Right lobe of liver (tissue), 6 donors: Measurements from ENCODE around the gene TAS1R3. TPM values are rescaled to one million over a fixed set of nuclear protein-coding genes. Genes with fewer than 3 reads are reported as not detected.
"Not testable (repeated sequence)": the region's sequence is repeated elsewhere in the genome, so short reads cannot be mapped to it uniquely, and the experiment has no call there.

Experiments
- ATAC-seq, 4 donors: fragments of 200-7000 bp; cut with Tn5 transposase; one replicate each; pipeline ENCODE4 v1.9.1; 2020; ENCODE audit warnings: mild to moderate bottlenecking in 4 of 4, moderate library complexity in 4 of 4
- DNase-seq, 3 donors: peaks; one replicate each; pipeline ENCODE4 v3.0.0-alpha.2; 2020
- H3K27ac ChIP-seq, 3 donors: fragments of 200-600 bp; one replicate each; pipeline ENCODE4 v1.8.0; 2022
- H3K27me3 ChIP-seq, 2 donors: fragments of 200-600 bp; one replicate each; pipeline ENCODE4 v1.8.0; 2022
- H3K36me3 ChIP-seq, 4 donors: fragments of 200-600 bp; sonication (generic) in 1 of 4; one replicate each; pipeline versions ENCODE4 v1.5.1 to v1.8.0; 2017 to 2022; ENCODE audit warnings: control low read depth in 1 of 4
- H3K4me1 ChIP-seq, 4 donors: fragments of 200-600 bp; sonication (generic) in 1 of 4; one replicate each; pipeline versions ENCODE4 v1.5.1 to v1.8.0; 2017 to 2022; ENCODE audit warnings: control low read depth in 1 of 4
- H3K4me3 ChIP-seq, 3 donors: fragments of 200-600 bp; one replicate each; pipeline ENCODE4 v1.8.0; 2022
- H3K9me3 ChIP-seq, 4 donors: fragments of 200-600 bp; sonication (generic) in 1 of 4; one replicate each; pipeline versions ENCODE4 v1.5.1 to v1.8.0; 2017 to 2022; ENCODE audit warnings: control low read depth in 1 of 4
- POLR2A ChIP-seq: fragments of 450-650 bp; IDR thresholded peaks from one replicate; pipeline ENCODE4 v1.6.1; 2017; ENCODE audit warnings: antibody characterized with exemption, mild to moderate bottlenecking
- WGBS: methylation state at CpG from one replicate; pipeline ENCODE4 v1.1.6; 2018; ENCODE audit warnings: low coverage, low lambda C conversion rate; ENCODE audit not compliant: insufficient coverage; ENCODE audit errors: missing lambda C conversion rate; 5-methylcytosine and 5-hydroxymethylcytosine counted together
- intact Hi-C, 2 donors: fragments of 100-400 bp; cut with DNase I; formaldehyde crosslinking; loops; one replicate each; pipeline versions ENCODE4 v1.11.2 to v1.14.1; 2022
- total RNA-seq, 6 experiments: library from RNA; depleted of rRNA in 2 of 6; stranded (reverse); fragments of >200 nt in 2 of 6; fragmentation: NEBNext Ultra II Directional in 3 of 6; extraction: Animal tissue kit (Norgen Biotek cat#: 25700) in 3 of 6; gene quantifications; one replicate each; pipeline versions ENCODE4 v1.1.0 to v1.2.4, GENCODE V29; 2016 to 2023
- TF ChIP-seq, protein P1 (sequence below), 4 donors: fragments of 200-600 bp in 3 of 4; fragments of 450-650 bp in 1 of 4; IDR thresholded peaks; one replicate each; pipeline versions ENCODE4 v1.5.1 to v1.8.0; 2016 to 2022; ENCODE audit warnings: antibody characterized with exemption in 4 of 4, mild to moderate bottlenecking in 2 of 4
- donor health status: DM: no; HTN: yes; CAD: no.
- donor health status: DM: no; HTN: no; CAD: no.
- donor health status: DM: no; HTN: no; CAD: no.
- donor health status: DM: no; HTN: yes; CAD: no.
- donor health status: DM: no; HTN: yes; CAD: no.

Gene TAS1R3
- total RNA-seq, 6 experiments from 2014 or later: 0.10 to 2.7 (median 0.33) TPM

- no peak overlapping the region for H3K27ac ChIP-seq
- H3K4me1 ChIP-seq: peaks cover 0 to 18% (median 0%) of the 10 kb centered on the region in 4 donors
- no peaks in the 10 kb centered on the region for H3K27me3 ChIP-seq
- ATAC-seq (no peak), DNase-seq (no peak)
- no peaks in the 10 kb centered on the region for H3K9me3 ChIP-seq
- peaks cover 0 to 47% (median 13%) of the 10 kb centered on the region in 4 donors for H3K36me3 ChIP-seq
- H3K4me3 ChIP-seq: no peak overlapping the region
- intact Hi-C loops: no loop called here
- TF ChIP-seq, protein P1, sequence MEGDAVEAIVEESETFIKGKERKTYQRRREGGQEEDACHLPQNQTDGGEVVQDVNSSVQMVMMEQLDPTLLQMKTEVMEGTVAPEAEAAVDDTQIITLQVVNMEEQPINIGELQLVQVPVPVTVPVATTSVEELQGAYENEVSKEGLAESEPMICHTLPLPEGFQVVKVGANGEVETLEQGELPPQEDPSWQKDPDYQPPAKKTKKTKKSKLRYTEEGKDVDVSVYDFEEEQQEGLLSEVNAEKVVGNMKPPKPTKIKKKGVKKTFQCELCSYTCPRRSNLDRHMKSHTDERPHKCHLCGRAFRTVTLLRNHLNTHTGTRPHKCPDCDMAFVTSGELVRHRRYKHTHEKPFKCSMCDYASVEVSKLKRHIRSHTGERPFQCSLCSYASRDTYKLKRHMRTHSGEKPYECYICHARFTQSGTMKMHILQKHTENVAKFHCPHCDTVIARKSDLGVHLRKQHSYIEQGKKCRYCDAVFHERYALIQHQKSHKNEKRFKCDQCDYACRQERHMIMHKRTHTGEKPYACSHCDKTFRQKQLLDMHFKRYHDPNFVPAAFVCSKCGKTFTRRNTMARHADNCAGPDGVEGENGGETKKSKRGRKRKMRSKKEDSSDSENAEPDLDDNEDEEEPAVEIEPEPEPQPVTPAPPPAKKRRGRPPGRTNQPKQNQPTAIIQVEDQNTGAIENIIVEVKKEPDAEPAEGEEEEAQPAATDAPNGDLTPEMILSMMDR (IDR thresholded peaks at IDR 0.05): no peak
- TF ChIP-seq POLR2A: no peak
- 75% methylated on average over 4 of the region's 23 CpGs for WGBS
Measured at GRCh38 chr1:1314678-1315335, 16.3 kb upstream of the TAS1R3 start.

GRCh38 chr1:1315435-1315954 is 15.6 kb upstream of the TAS1R3 start:
- peaks cover 0 to 18% (median 0%) of the 10 kb centered on the region in 4 donors for H3K4me1 ChIP-seq
- no peak for ATAC-seq
- no peak overlapping the region for H3K27ac ChIP-seq
- DNase-seq: no peak
- H3K36me3 ChIP-seq: peaks cover 0 to 47% (median 15%) of the 10 kb centered on the region in 4 donors
- no peak overlapping the region for H3K4me3 ChIP-seq
- intact Hi-C loops: no loop called here
- H3K27me3 ChIP-seq: no peaks in the 10 kb centered on the region
- H3K9me3 ChIP-seq: no peaks in the 10 kb centered on the region
- 75% methylated on average over 21 of the region's 26 CpGs for WGBS
- no peak for TF ChIP-seq POLR2A
- TF ChIP-seq, protein P1 (IDR thresholded peaks at IDR 0.05): no peak

GRCh38 chr1:1316199-1316598 is 14.9 kb upstream of the TAS1R3 start:
- H3K4me3 ChIP-seq, H3K27me3 ChIP-seq, DNase-seq, H3K27ac ChIP-seq, intact Hi-C loops, H3K9me3 ChIP-seq, ATAC-seq: not testable (repeated sequence)
- 83% methylated on average over 6 of the region's 8 CpGs for WGBS
- H3K4me1 ChIP-seq: peaks cover 0 to 18% (median 0%) of the 10 kb centered on the region in 4 donors
- H3K36me3 ChIP-seq: peaks cover 0 to 43% (median 15%) of the 10 kb centered on the region in 4 donors

- no peak for DNase-seq
- Histone ChIP-seq H3K36me3 (peaks cover 0 to 31% (median 15%) of the 10 kb centered on the region in 4 donors), H3K4me3 (no peak overlapping the region), H3K27me3 (no peaks in the 10 kb centered on the region), H3K9me3 (no peaks in the 10 kb centered on the region), H3K27ac (no peak overlapping the region), H3K4me1 (peaks cover 0 to 18% (median 0%) of the 10 kb centered on the region in 4 donors)
- TF ChIP-seq POLR2A: no peak
- TF ChIP-seq, protein P1 (IDR thresholded peaks at IDR 0.05): no peak
- ATAC-seq: no peak
- intact Hi-C loops: no loop called here
- 90% methylated on average over 6 of the region's 6 CpGs for WGBS
Measured at GRCh38 chr1:1317420-1317819, 13.7 kb upstream of the TAS1R3 start.

DNA sequence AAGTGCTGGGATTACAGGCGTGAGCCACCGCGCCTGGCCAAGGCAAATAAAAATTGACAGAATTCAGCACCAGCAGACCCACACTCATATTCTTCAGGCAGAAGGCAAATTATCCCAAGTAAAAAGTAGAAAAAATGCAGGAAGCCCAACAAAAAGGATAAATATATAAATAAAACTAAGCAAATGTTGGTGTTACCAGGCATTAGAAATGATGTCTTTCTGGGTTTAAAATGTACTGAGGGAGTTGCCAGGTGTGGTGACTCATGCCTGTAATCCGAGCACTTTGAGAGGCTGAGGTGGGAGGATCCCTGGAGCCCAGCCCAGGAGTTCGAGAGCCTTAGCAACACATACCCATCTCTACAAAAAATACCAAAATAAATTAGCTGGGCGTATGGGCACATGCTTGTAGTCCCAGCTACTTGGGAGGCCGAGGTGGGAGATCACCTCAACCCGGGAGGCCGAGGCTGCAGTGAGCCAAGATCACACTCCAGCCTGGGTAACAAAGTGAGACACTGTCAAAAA is 12.9 kb upstream of the TAS1R3 start:
- H3K36me3 ChIP-seq: peaks cover 0 to 23% (median 14%) of the 10 kb centered on the region in 4 donors
- H3K4me1 ChIP-seq: peaks cover 0 to 19% (median 0%) of the 10 kb centered on the region in 4 donors
- ATAC-seq (peak; percentile 68 to 85 (median 82)), DNase-seq (peak in 2 of 3 donors; percentile 75 to 76)
- TF ChIP-seq, protein P1 (IDR thresholded peaks at IDR 0.05): no peak
- TF ChIP-seq POLR2A: no peak
- intact Hi-C loops: no loop called here
- no peak overlapping the region for H3K27ac ChIP-seq
- no peak overlapping the region for H3K4me3 ChIP-seq
- 59% methylated on average over 7 of the region's 9 CpGs for WGBS
- no peaks in the 10 kb centered on the region for H3K9me3 ChIP-seq
- no peaks in the 10 kb centered on the region for H3K27me3 ChIP-seq
